ENCODE data around the gene SLC4A1.

The SLC4A1 gene

DNA sequence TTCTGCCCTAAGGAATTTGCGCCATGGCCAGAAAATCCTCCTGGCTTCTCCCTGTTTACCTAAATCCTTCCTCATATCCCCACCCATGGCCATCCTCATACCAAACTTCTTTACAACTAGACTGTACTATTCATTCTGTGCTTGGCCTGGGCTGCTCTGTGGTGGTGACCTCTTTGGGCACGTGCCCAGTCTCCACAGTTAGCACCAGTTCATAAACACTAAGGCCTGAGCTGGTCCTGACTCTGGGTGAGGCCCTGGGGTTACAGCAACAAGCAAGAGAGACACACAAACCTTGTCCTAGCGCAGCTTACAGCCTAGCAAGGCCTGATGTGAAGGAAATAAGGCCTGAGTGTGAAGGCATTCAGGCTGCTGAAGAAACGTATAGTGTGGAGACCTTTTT lies 65.2 kb downstream of the SLC4A1 start:
- no peak overlapping the region for H3K4me3 ChIP-seq (ENCODE audit: low read depth in 1 of 2, low read length in 2 of 2)
- no peaks in the 10 kb centered on the region for H3K9me3 ChIP-seq (ENCODE audit: insufficient read depth, low read length, severe bottlenecking)
- no peak for TF ChIP-seq CTCF (IDR thresholded peaks at IDR 0.05; ENCODE audit: borderline replicate concordance, extremely low read depth, low read length, poor library complexity, severe bottlenecking)
- no peak for TF ChIP-seq EZH2 (IDR thresholded peaks at IDR 0.05; ENCODE audit: borderline replicate concordance, low read depth, low read length, severe bottlenecking)
- H3K4me1 ChIP-seq (ENCODE audit: insufficient read depth, low read length), result peaks cover 25% of the 10 kb centered on the region
- no peaks in the 10 kb centered on the region for H3K27me3 ChIP-seq (ENCODE audit: insufficient read depth, low read length, poor library complexity)
- H2AFZ ChIP-seq (ENCODE audit: low read depth, low read length), result no peak overlapping the region
- peaks cover 21% of the 10 kb centered on the region for H3K79me2 ChIP-seq (ENCODE audit: insufficient read depth, low read length)
- no peak overlapping the region for H3K4me2 ChIP-seq (ENCODE audit: insufficient read depth, low read length)
- DNase-seq (no peak), ATAC-seq (ENCODE audit: insufficient read depth, low read depth) (no peak)
- peaks cover 13% of the 10 kb centered on the region for H4K20me1 ChIP-seq (ENCODE audit: insufficient read depth, low read length)
- peaks cover 16% of the 10 kb centered on the region for H3K36me3 ChIP-seq (ENCODE audit: insufficient read depth, low read length)
- H3K9ac ChIP-seq (ENCODE audit: low read depth, low read length), result no peak overlapping the region
- no peak overlapping the region for H3K27ac ChIP-seq (ENCODE audit: low read length)

GRCh38 chr17:44200478-44201155 lies 67.3 kb downstream of the SLC4A1 start:
- Histone ChIP-seq H3K4me2 (ENCODE audit: insufficient read depth, low read length) (peak overlapping the region; percentile 82), H3K36me3 (ENCODE audit: insufficient read depth, low read length) (peaks cover 22% of the 10 kb centered on the region), H4K20me1 (ENCODE audit: insufficient read depth, low read length) (peaks cover 19% of the 10 kb centered on the region), H3K9ac (ENCODE audit: low read depth, low read length) (peak overlapping the region; percentile 98), H3K4me3 (ENCODE audit: low read depth in 1 of 2, low read length in 2 of 2) (peak overlapping the region; percentile 62 to 74), H3K4me1 (ENCODE audit: insufficient read depth, low read length) (peaks cover 36% of the 10 kb centered on the region), H2AFZ (ENCODE audit: low read depth, low read length) (peak overlapping the region; percentile 84), H3K79me2 (ENCODE audit: insufficient read depth, low read length) (peaks cover 36% of the 10 kb centered on the region), H3K9me3 (ENCODE audit: insufficient read depth, low read length, severe bottlenecking) (no peaks in the 10 kb centered on the region), H3K27ac (ENCODE audit: low read length) (peak overlapping the region; percentile 93), H3K27me3 (ENCODE audit: insufficient read depth, low read length, poor library complexity) (no peaks in the 10 kb centered on the region)
- no peak for TF ChIP-seq CTCF (IDR thresholded peaks at IDR 0.05; ENCODE audit: borderline replicate concordance, extremely low read depth, low read length, poor library complexity, severe bottlenecking)
- no peak for TF ChIP-seq EZH2 (IDR thresholded peaks at IDR 0.05; ENCODE audit: borderline replicate concordance, low read depth, low read length, severe bottlenecking)
- peak; percentile 1; the same call in 2 of the 3 replicates for ATAC-seq (ENCODE audit: insufficient read depth, low read depth)
- DNase-seq, result peak; percentile 47

- Histone ChIP-seq H2AFZ (ENCODE audit: low read depth, low read length) (peak within 1 kb of the TSS; percentile 84), H3K27ac (ENCODE audit: low read length) (peak within 1 kb of the TSS; percentile 93), H3K4me3 (ENCODE audit: low read depth in 1 of 2, low read length in 2 of 2) (peak within 1 kb of the TSS; percentile 74 to 88), H3K79me2 (ENCODE audit: insufficient read depth, low read length) (peaks cover 44% of the 10 kb centered on the region), H3K4me2 (ENCODE audit: insufficient read depth, low read length) (peak within 1 kb of the TSS; percentile 97), H4K20me1 (ENCODE audit: insufficient read depth, low read length) (peaks cover 19% of the 10 kb centered on the region), H3K36me3 (ENCODE audit: insufficient read depth, low read length) (peaks cover 30% of the 10 kb centered on the region), H3K9me3 (ENCODE audit: insufficient read depth, low read length, severe bottlenecking) (no peaks in the 10 kb centered on the region), H3K4me1 (ENCODE audit: insufficient read depth, low read length) (peaks cover 36% of the 10 kb centered on the region), H3K27me3 (ENCODE audit: insufficient read depth, low read length, poor library complexity) (no peaks in the 10 kb centered on the region), H3K9ac (ENCODE audit: low read depth, low read length) (peak within 1 kb of the TSS; percentile 98)
- TF ChIP-seq CTCF (IDR thresholded peaks at IDR 0.05; ENCODE audit: borderline replicate concordance, extremely low read depth, low read length, poor library complexity, severe bottlenecking) (no peak), EZH2 (IDR thresholded peaks at IDR 0.05; ENCODE audit: borderline replicate concordance, low read depth, low read length, severe bottlenecking) (no peak)
- ATAC-seq (ENCODE audit: insufficient read depth, low read depth), result peak; percentile 79
- DNase-seq, result peak; percentile 100
These were observed 68.1 kb downstream of the SLC4A1 start, which contains the start of gene ATXN7L3 for GRCh38 chr17:44199553-44200477. ATXN7L3 (minus strand) TSS chr17:44199884; CDS start chr17:44198070, 1,814 bp downstream.

Data from DND-41 (cell line).